Measurements from ENCODE around the gene CDKL5. TPM values are rescaled to one million over a fixed set of nuclear protein-coding genes. Genes with fewer than 3 reads are reported as not detected.

The CDKL5 gene
- total RNA-seq, 2 experiments from 2014 or later, result 1.2 to 1.5 TPM

Other genes with a start within 250 kb of the CDKL5 start
- gene BEND2, start 204.7 kb upstream of the CDKL5 start, total RNA-seq, result not detected
- gene SCML2, start 70.9 kb upstream of the CDKL5 start, total RNA-seq, result 1 to 10 TPM; 2.9 to 3.1 TPM
- gene RS1, start 246.5 kb downstream of the CDKL5 start, total RNA-seq, result not detected

Data from activated CD4-positive, alpha-beta T cell treated with anti-CD3 and anti-CD28 coated beads for 36 hours (primary cell).